ENCODE results near the gene TRAPPC6A.

TRAPPC6A gene

GRCh38 chr19:45117167-45117594, 60.9 kb downstream of the TRAPPC6A start:
- Mint-ChIP-seq H3K36me3 (ENCODE audit: low read depth) (peaks cover 8% of the 10 kb centered on the region), H3K27ac (no peak overlapping the region), H3K4me1 (ENCODE audit: low read depth) (peaks cover 72% of the 10 kb centered on the region), H3K4me3 (peak overlapping the region; percentile 18), H3K9me3 (no peaks in the 10 kb centered on the region), H3K27me3 (peaks cover 8% of the 10 kb centered on the region)
- intact Hi-C loops (cut with micrococcal nuclease): no loop called here

- H3K36me3 Mint-ChIP-seq (ENCODE audit: low read depth): peaks cover 8% of the 10 kb centered on the region
- peaks cover 8% of the 10 kb centered on the region for H3K27me3 Mint-ChIP-seq
- peaks cover 71% of the 10 kb centered on the region for H3K4me1 Mint-ChIP-seq (ENCODE audit: low read depth)
- H3K27ac Mint-ChIP-seq: peak overlapping the region; percentile 60
- intact Hi-C loops (cut with micrococcal nuclease): no loop called here
- no peaks in the 10 kb centered on the region for H3K9me3 Mint-ChIP-seq
- H3K4me3 Mint-ChIP-seq: no peak overlapping the region
Measured at GRCh38 chr19:45115809-45116615, 62.0 kb downstream of the TRAPPC6A start.

DNA sequence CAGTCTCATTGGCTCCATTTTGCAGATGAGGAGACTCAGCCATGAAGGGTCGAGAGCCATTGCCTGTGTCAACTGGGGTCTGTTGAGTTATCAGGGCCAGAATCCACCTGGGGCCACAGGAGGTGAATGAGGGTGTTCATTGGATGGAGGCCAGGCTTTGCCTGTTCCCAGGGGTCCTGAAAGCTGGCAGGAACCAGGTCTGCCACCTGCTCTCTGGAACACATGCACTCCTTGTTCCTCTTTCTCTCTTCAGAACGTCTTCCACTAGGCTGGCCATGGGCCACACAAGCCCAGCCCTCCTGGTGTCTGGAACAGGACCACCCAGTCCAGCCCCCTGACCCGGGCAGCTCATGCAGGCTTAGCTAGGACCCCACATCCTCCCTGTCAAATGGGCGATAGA, 63.9 kb downstream of the TRAPPC6A start:
- Mint-ChIP-seq H3K36me3 (ENCODE audit: low read depth) (peaks cover 3% of the 10 kb centered on the region), H3K27ac (no peak overlapping the region), H3K4me1 (ENCODE audit: low read depth) (peaks cover 74% of the 10 kb centered on the region), H3K27me3 (peaks cover 8% of the 10 kb centered on the region), H3K4me3 (no peak overlapping the region), H3K9me3 (no peaks in the 10 kb centered on the region)
- intact Hi-C loops (cut with micrococcal nuclease): no loop called here

DNA sequence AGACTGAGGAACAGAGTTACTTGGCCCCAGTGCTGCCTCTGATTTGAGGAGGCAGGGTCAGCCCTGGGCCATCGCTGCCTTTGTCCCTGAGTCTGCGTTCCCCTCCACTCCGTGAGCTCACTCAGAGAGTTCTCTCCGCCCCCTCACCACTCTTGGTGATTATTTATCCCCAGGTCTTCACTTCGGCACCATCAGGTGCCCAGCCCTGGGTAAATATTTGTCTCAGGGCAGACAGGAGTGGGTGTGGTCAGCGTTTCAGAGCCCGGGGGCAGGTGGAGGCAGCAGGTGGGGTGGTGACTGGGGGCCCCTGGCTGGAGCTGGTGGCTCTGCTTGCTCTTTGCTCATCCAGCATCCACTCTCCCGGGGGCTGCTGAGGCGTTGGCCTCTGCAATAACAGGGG, 64.4 kb downstream of the TRAPPC6A start:
- Mint-ChIP-seq H3K4me1 (ENCODE audit: low read depth) (peaks cover 69% of the 10 kb centered on the region), H3K4me3 (no peak overlapping the region), H3K27me3 (peaks cover 5% of the 10 kb centered on the region), H3K9me3 (no peaks in the 10 kb centered on the region), H3K36me3 (ENCODE audit: low read depth) (no peaks in the 10 kb centered on the region), H3K27ac (no peak overlapping the region)
- intact Hi-C loops (cut with micrococcal nuclease): no loop called here

Data from dendritic cell treated with granulocyte-macrophage colony-stimulating factor and Interleukin-4, amounts not matched to agents 40 ng/mL and 50 ng/mL, for 4 days (primary cell).